Medulla oblongata (tissue), 1 donor: ENCODE measurements around the gene OLFML2A.
"Not testable (repeated sequence)": the region's sequence is repeated elsewhere in the genome, so short reads cannot be mapped to it uniquely, and the experiment has no call there.

Experiments used
- DNase-seq: peaks from one replicate; pipeline ENCODE4 v3.0.0-alpha.2; 2015; ENCODE audit errors: extremely low spot score

Gene OLFML2A

DNA sequence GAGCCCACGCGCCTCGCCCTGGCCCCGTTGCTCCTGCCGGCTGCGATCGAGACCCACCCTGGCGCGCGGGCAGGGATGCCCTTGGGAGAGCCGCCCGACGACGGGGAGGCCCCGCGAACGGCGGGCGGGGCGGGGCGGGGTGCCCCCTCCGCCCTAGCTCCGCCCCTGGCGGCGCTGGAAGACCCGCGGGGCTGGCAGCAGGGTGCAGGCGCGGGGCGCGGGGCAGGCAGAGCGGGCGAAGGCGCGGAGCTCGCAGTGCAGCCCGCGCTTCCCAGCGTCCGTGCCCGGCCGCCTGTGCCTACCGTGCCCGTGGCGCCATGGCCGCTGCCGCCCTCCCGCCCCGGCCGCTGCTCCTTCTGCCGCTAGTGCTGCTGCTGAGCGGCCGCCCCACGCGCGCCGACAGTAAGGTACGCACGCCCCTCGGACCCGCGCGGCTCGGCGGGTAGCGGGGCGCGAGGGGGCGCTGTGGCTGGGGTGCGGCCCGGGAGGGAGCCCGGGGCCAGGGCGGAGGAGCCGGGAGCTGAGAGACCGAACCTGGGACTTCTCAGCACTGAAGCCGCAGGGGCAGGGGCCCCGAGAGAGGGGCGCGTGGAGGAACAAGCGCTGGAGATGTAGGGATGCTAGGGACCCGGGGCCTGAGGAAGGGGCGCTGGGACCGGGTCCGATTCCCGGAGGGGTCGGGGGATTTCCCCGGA, at the start of gene OLFML2A:
Gene OLFML2A, plus strand, starts transcription at position 180 of the 695 bp plus-strand sequence. Its CDS starts 138 bp downstream, at position 318.
- no peak for DNase-seq

DNA sequence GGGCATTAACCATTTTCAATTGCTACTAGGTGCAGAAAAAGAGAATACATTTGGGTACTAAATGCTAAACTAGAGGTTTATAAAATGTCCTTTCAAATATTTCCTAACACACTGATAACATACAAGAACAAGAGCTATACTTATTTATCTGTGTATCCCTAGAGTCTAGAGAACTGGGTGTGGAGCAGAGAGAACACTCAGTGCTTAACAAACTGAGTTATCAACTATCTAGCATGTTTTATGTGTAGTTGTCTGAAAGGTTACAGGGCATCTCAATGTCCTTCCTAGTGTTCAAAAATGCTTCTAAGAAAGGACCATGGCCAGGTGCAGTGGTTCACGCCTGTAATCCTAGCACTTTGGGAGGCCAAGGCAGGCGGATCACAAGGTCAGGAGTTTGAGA, 46.2 kb upstream of the OLFML2A start:
- no peak for DNase-seq

DNA sequence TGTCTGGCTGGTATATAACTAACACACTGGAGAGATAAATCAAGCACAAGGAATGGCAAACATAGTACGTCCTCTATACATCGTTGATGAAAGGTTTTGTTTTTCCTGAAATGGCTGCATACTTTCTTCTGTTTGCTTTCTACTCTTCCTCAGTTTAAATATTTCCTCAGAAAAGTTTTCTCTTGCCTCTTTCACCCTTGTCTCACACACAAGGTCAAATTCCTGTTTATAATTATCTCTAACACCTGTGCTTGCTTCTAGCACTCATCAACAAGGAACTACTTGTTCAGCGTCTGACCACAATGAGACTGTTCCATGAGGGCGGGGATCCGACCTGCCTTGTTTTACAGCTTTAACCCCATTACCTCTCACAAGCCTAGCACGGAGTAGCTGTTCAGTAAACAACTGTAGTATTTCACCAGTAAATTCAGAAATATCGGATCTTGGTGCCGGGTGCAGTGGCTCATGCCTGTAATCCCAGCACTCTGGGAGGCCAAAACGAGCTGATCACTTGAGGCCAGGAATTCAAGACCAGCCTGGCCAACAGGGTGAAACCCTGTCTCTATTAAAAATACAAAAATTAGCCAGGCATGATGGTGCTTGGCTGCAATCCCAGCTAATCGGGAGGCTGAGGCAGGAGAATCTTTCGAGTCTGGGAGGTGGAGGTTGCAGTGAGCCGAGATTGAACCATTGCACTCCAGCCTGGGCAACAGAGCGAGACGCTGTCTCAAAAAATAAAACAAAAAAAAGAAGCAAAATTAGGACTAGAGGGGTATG, 42.8 kb upstream of the OLFML2A start:
- DNase-seq, result no peak

DNA sequence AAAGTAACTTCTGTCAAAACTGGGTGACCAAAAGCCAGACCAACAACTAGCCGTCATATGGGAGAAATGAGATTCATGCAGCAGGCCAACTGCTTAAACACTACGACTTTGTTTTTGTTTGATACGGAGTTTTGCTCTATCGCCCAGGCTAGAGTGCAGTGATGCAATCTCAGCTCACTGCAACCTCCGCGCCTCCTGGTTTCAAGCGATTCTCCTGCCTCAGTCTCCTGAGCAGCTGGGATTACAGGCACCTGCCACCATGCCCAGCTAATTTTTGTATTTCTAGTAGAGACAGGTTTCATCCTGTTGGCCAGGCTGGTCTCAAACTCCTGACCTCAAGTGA, 42.2 kb upstream of the OLFML2A start:
- DNase-seq, result not testable (repeated sequence)

DNA sequence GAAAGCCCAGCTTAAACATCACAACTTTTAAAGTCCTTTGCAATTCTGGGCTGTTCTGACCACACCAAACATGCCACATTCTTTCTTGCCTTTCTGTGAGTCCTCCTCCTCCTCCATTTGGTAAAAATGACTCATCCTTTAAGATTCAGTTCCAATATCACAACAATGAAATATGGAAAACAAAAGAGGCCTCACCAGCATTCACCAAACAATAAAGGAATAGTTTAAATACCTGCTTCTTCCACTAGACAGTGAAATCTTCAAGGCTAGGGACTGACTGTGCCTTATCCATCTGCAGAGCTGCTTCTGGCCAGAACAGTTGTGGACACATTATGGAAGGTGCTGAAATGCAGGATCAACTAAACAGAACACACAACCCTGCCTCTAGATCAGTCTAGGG, 41.8 kb upstream of the OLFML2A start:
- DNase-seq, result no peak

DNA sequence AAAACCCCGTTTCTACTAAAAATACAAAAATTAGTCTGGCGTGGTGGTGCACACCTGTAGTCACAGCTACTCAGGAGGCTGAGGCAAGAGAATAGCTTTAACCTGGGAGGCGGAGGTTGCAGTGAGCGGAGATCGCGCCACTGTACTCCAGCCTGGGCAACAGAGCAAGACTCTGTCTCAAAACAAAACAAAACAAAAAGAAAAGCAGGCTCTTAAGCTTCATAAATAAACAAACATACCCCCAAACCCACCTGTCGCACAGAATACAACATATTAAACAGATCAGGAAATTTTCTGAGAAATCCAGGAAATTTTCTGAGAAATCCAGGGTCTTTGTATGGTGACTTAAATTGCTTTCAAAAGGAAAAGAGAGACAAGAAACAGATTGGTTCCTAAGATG, 38.9 kb upstream of the OLFML2A start:
- DNase-seq, result not testable (repeated sequence)

DNA sequence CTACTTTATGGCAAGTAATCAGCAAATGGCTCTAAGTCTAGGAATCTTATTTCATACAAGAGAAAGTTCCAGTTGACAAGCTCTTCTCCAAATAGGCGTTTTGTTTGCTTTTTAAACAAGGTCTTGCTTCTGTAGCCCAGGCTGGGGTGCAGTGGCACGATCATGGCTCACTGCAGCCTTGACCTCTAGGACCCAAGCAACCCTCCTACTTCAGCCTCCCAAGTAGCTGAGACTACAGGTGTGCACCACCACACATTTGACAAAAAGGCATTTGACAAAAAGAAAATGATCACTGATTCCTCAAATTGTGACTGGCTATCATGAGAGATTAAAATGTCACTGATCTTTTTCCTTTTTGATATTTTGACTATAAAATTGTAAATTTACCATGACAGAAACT, 37.6 kb upstream of the OLFML2A start:
- no peak for DNase-seq

DNA sequence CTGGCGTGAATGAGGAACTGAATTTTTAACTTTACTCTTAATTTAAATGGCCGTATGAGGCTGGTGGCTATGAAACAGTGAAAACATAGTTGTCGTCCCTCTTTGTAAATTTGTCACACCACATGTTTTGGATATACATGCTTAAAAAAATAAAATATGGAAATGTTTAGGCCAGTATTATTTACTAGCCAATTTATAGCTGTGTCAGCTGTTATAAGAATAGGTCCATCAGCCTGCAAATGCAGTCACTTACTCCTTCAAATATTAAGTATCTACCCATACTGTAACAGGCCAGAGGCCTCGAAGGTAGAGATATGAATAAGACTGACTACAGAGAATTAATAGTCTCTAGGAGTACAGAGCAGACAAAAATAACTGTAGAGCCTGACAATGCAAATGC, 35.8 kb upstream of the OLFML2A start:
- no peak for DNase-seq

DNA sequence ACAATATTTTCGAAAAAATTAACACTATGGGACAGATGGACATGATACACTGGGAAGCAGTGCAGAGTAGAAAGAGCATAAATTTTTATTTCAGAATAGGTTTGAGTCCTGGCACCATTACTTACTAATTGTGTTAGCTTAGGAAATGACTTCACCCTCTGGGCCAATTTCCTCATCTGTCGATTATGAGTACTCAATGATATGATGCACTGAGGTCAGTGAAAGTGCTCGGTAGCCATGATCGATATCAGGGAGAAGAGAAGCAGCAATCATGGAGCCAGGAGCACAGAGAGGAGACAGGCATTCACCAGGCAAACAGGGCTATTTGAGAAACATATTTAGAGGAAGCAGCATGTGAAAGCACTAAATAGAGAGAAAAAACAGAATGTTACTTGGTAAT, 35.3 kb upstream of the OLFML2A start:
- no peak for DNase-seq

DNA sequence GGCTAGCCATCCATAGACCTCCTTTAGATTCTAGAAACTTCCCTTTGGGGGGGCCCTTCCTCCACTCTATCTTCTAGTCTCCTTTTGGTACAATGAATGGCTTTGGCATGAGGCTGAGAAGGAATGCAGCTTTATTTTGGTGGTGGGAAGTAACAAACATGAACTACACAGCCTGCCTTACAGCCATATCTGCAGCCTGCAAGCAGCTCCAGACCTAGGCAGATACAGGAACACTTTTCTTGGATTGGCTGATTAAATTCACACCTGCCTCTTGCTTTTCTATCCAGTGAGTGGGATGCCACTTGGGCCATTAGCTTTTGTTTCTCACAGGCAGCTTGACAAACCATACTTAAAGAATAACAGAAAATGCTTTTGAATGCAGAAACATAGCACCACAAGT, 34.0 kb upstream of the OLFML2A start:
- no peak for DNase-seq

DNA sequence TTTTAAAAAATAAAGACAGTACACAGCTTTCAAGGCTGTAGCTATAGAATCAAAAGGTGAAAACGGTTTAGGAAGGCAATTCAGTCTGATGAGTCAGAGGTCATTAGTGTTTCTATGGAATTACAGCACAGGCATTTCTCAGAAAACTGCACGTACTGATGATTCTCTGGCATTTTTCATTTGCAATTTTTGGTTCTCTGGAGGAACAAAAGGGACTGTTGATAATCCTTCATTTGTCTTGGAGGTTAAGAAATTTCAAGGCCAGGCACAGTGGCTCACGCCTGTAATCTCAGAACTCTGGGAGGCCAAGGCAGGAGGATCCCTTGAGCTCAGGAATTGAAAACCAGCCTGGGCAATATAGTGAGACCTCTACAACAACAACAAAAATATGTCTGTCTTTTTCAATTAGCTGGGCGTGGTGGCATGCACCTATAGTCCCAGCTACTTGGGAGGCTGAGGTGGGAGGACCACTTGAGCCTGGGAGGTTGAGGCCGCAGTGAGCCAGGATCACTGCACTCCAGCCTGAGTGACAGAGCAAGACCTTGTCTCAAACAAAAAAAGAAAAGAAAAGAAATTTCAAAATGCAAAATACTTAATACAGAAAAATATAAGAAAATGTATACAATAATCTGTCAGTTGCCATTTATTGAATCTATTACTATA, 33.1 kb upstream of the OLFML2A start:
- no peak for DNase-seq

DNA sequence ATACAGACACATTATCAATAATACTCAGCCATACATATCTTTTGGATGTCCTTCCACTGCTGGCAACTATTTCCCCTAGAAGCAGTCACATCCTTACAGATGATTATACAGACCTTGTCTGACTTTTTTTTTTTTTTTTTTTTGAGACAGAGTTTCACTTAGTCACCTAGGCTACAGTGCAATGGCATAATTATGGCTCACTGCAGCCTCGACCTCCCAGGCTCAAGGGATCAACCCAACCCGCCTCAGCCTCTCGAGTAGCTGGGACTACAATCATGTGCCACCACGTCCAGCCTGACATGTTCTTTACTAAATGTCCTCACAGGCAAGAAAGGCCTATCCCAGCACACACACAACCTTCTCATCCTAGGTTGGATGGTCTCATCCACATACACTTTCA, 29.9 kb upstream of the OLFML2A start:
- DNase-seq, result no peak

DNA sequence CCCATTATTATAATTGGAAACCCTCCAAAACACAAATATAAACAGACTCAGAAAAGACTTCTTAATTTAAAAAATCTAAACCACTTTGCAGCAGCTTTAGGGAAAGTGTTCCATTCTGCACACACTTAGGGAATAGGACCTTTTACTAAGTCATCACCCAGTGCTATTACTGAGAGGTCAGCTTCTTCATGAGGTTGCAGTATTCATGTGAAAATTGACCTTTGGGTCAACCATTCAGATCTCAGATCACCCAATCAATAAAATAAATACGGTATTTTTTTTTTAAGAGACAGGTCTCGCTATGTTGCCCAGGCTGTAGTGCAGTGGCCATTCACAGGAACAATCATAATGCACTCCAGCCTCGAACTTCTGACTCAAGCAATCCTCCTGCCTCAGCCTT, 27.6 kb upstream of the OLFML2A start:
- no peak for DNase-seq

DNA sequence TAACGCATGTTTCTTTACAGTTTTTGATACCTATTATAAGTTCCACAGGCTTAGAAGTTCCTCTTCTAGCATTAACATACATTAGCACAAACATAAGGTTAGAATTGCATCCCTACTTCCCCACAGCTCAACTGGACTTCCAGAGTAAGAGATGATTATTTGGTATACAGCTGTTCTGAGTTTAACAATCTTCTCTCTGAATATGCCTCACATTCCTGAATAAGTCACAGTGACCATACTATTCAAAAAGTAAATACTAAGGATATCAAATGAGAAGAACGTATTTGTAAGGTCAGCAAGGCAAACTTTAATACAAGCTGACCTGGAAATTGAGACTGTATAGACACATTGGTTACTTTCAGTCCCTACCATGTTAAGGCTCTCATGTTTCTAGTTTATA, 27.2 kb upstream of the OLFML2A start:
- DNase-seq, result no peak

DNA sequence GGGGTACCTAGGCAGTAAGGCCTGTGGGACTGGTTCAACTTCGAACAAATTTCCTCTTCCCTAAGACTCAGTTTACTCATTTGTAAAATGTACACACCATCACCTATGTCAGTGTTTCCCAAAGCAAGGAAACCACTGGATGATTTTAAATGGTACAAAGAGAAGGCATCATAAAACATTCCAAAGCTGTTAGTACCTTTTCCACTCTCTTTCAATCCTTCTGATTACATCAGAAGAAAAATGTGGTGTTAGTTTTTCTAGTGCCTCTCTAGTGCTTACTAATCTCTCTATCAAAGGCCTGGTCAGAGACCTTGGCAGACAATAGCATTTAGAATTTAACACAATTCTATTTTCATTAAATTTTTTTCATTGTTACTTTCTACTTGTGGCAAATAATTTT, 24.0 kb upstream of the OLFML2A start:
- no peak for DNase-seq

DNA sequence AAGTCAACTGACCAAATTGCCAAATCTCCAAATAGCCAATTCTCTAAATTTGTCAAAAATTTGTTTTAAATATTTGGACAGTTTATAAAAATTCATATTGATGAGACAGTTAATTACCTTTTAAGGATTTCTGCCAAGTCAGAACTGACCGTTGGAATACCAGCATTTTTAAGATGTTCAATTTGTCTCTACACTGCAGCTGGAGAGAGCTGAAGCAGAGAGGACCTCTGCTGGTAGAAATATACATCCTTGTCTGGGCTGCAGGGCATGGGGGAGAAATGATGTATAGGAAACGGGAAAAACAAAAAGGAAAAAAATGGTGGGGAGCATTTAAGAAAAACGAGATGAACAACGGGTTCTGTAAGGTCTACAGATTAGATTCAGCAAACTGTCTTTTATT, 22.6 kb upstream of the OLFML2A start:
- DNase-seq, result no peak

DNA sequence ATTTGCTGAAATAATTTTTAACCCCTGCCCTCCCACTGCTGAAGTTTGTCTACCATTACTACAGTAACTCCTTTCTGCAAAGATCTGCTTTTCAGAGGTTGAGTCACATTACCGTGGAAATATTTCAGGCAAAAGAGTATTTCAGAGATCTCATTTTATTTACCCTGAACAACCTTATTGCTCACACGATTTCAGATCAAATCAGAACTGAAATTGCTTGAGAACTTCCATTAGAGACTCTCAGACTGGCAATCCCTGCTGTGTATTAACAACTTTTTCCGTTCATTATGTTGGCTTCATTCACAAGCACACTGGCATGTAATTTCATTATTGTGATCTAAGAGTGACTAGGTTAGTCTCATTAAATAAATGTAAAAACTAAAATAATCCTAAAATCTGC, 21.9 kb upstream of the OLFML2A start:
- no peak for DNase-seq

DNA sequence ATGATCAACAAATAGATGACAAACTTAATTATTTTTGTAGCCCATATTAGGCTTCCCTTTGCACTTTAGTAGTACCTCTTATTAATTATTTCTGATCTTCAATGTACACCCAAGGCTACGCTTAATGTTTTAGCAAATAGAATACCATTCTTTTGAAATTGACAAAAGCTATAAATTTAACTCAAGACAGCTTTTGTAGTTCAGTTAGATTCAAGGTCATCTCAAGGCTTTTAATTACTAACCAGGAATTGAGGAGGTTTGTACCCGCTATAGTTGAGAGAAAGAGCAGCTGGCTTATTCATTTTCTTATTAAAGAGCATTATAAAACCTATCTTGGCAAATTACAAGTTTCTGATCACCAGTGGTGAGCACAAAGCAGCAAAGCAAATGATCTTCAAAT, 20.9 kb upstream of the OLFML2A start:
- no peak for DNase-seq

DNA sequence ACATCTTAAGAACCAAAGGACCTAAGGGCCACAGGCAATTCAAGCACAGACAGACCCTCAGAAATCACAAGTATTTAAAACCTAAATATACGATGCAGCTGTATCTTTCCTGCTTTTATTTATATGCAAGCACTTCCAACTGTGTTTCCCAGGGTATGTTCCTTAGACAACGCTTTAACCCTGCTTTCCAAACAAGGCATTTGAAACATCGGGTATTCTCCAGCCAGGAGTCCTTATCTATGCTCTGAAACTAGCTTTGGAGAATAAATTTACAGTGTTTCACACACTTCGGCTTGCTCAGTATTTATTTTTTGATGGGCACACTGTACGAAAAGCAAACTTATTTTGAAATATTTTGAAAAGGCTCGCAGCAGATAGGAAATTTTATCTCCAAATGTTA, 19.3 kb upstream of the OLFML2A start:
- DNase-seq, result no peak

DNA sequence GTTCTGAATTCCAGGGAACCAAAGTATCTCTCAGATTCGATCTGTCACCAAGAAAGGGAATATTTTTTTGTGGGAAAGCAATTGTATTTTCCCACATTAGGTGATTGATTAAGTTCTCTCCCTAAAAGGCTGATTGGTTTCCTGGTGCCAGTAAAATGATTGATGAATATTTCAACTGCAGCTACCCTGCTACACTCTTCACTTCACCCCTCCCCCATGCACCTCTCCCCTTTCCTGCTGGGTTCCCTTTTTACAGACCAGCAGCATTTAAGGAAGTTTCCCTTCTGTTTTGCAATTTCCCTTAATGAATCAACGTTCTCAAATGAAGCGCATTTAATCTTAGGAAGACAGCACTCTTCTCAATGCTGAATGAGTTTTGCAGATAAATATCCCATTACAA, 18.9 kb upstream of the OLFML2A start:
- DNase-seq, result peak; percentile 62

DNA sequence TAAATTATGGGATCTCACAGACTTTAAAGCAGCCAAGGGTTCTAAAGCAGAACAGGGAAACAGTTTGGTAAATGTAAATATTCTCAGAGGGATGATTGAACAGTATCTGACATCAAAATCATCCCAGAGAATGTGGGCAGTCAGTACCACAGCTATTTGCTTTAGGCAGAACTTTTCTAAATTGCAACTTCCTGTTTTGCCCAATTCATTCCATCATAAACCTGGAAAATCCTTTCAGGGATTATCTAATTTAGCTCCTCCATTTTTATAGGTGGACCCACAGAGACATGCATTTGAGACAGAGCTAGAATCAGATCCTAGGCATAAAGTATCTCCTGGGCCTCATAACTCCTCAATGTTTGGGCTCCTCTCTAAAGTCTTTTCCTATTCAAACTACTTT, 18.2 kb upstream of the OLFML2A start:
- no peak for DNase-seq

DNA sequence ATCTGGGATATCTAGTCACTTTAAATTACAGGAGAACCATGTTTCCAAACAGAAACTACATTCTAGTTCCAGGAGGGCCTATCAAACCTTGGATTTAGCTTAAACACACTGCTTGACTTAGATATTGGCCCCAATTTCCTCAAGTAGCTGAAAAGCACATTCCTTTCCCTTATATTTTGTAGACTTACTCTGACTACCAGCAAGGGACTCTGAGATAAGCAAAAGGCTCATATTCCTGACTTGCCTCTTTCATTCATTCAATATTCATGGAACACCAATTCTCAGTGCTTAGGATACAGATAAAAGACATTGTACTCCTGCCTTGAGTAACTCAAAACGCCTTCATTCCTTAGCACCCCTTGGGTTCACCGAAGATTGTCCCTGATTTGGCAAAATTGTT, 17.6 kb upstream of the OLFML2A start:
- no peak for DNase-seq

DNA sequence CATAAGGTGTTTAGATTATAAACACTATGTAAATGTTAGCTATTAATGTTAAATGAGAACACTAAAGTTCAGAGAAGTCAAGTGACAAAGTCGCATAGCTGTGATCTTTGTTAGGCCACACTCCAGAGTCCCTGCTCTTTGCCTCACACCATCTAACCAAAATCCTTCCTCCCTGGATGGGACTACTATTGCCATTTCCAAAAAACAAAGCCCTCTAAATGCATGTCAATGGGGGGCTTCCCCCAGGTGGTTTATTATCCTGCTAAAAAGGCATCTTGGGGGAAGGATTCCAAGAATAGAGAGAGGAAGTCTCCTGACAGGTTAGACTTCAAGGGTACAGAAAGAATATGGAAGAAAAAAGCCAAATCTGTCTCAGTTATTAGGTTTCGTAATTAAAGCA, 16.2 kb upstream of the OLFML2A start:
- no peak for DNase-seq
